GM03348 (cell line): ENCODE results near the gene JADE2.
"Not testable (repeated sequence)": the region's sequence is repeated elsewhere in the genome, so short reads cannot be mapped to it uniquely, and the experiment has no call there.

Experiments
- DNase-seq: peaks from one replicate; pipeline ENCODE4 v3.0.0; 2012; ENCODE audit warnings: low spot score

The JADE2 gene

GRCh38 chr5:134508521-134509195 is 16.8 kb upstream of the JADE2 start:
- DNase-seq: no peak

- no peak for DNase-seq
Observed at GRCh38 chr5:134509308-134510040, 16.0 kb upstream of the JADE2 start.

- no peak for DNase-seq
Observed at GRCh38 chr5:134510970-134511795, 14.3 kb upstream of the JADE2 start.

- DNase-seq: peak; percentile 65
Observed at GRCh38 chr5:134511796-134512660, 13.4 kb upstream of the JADE2 start.

GRCh38 chr5:134512661-134512999 is 12.8 kb upstream of the JADE2 start:
- no peak for DNase-seq

- DNase-seq: no peak
Observed at GRCh38 chr5:134515801-134516200, 9.7 kb upstream of the JADE2 start.

GRCh38 chr5:134516984-134517383 is 8.5 kb upstream of the JADE2 start:
- not testable (repeated sequence) for DNase-seq

GRCh38 chr5:134517553-134517952 is 7.9 kb upstream of the JADE2 start:
- no peak for DNase-seq

GRCh38 chr5:134519989-134520388 is 5.5 kb upstream of the JADE2 start:
- DNase-seq: no peak

GRCh38 chr5:134521841-134522240 is 3.6 kb upstream of the JADE2 start:
- no peak for DNase-seq

- no peak for DNase-seq
Observed at GRCh38 chr5:134523543-134524271, 1.8 kb upstream of the JADE2 start.

GRCh38 chr5:134524272-134524825 is 1.1 kb upstream of the JADE2 start:
- peak; percentile 86 for DNase-seq

- peak; percentile 82 for DNase-seq
Observed at GRCh38 chr5:134525683-134526482, 413 bp downstream of the JADE2 start.

GRCh38 chr5:134526483-134527155 is 1.1 kb downstream of the JADE2 start:
- DNase-seq: peak; percentile 82

- DNase-seq: peak; percentile 95
Observed at GRCh38 chr5:134527156-134527960, 1.9 kb downstream of the JADE2 start.

GRCh38 chr5:134527961-134528424 is 2.5 kb downstream of the JADE2 start:
- no peak for DNase-seq

GRCh38 chr5:134528556-134528955 is 3.1 kb downstream of the JADE2 start:
- no peak for DNase-seq

GRCh38 chr5:134529460-134529859 is 4.0 kb downstream of the JADE2 start:
- DNase-seq: no peak
